ENCODE data around the gene TTC9.

TTC9 gene

DNA sequence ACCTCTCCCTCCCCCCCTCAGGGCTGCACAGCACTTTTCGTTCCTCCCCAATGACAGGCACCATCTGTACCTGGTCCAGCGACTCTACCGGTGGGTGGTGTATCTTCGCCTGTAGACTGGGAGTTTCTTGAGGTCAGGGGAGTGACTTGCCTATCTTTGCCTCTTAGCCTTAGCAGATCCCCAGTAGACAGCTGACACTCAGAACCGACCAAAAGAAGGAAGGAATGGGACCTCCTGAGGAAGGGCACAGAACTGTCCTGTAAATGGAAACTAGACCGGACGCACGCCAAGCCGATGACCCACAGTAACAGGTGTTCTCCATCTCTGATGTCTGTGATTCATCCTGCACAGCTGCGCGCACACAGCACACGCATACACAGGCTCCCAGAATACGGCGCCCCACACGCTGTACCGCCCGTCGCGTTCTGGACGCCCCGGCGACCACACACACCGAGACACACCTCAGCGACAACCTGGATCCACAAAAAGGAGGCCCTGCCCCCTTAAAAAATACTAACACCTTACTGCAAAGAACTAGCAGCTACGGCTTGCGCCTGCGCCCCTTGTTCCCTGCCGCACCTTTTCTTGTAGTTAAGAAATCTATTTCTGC lies 673 bp upstream of the TTC9 start:
- DNase-seq = peak; percentile 9
- no peak for TF ChIP-seq CTCF (IDR thresholded peaks at IDR 0.05; ENCODE audit: low read depth, low read length)
- no peaks in the 10 kb centered on the region for H3K9me3 ChIP-seq
- H3K4me3 ChIP-seq (ENCODE audit: low read depth, low read length) = peak overlapping the region; percentile 40
- H3K36me3 ChIP-seq = no peaks in the 10 kb centered on the region
- H3K27me3 ChIP-seq = peaks cover 74% of the 10 kb centered on the region
- no peaks in the 10 kb centered on the region for H3K4me1 ChIP-seq

- H3K27me3 ChIP-seq = peaks cover 75% of the 10 kb centered on the region
- peak; percentile 12 for DNase-seq
- no peak for TF ChIP-seq CTCF (IDR thresholded peaks at IDR 0.05; ENCODE audit: low read depth, low read length)
- H3K36me3 ChIP-seq = no peaks in the 10 kb centered on the region
- no peaks in the 10 kb centered on the region for H3K4me1 ChIP-seq
- H3K9me3 ChIP-seq = no peaks in the 10 kb centered on the region
- peak overlapping the region; percentile 31 for H3K4me3 ChIP-seq (ENCODE audit: low read depth, low read length)
Measured at GRCh38 chr14:70642303-70643235, 853 bp downstream of the TTC9 start.

- H3K4me3 ChIP-seq (ENCODE audit: low read depth, low read length) = no peak overlapping the region
- H3K36me3 ChIP-seq = no peaks in the 10 kb centered on the region
- no peak for TF ChIP-seq CTCF (IDR thresholded peaks at IDR 0.05; ENCODE audit: low read depth, low read length)
- DNase-seq = no peak
- no peaks in the 10 kb centered on the region for H3K4me1 ChIP-seq
- H3K9me3 ChIP-seq = no peaks in the 10 kb centered on the region
- H3K27me3 ChIP-seq = peaks cover 64% of the 10 kb centered on the region
Measured at GRCh38 chr14:70643967-70644366, 2.3 kb downstream of the TTC9 start.

- Histone ChIP-seq H3K4me1 (no peaks in the 10 kb centered on the region), H3K27me3 (peaks cover 49% of the 10 kb centered on the region), H3K9me3 (no peaks in the 10 kb centered on the region), H3K4me3 (ENCODE audit: low read depth, low read length) (no peak overlapping the region), H3K36me3 (no peaks in the 10 kb centered on the region)
- TF ChIP-seq CTCF (IDR thresholded peaks at IDR 0.05; ENCODE audit: low read depth, low read length) = no peak
- DNase-seq = no peak
Measured at GRCh38 chr14:70645892-70646291, 4.2 kb downstream of the TTC9 start.

- no peaks in the 10 kb centered on the region for H3K4me1 ChIP-seq
- no peaks in the 10 kb centered on the region for H3K9me3 ChIP-seq
- no peaks in the 10 kb centered on the region for H3K36me3 ChIP-seq
- no peak for TF ChIP-seq CTCF (IDR thresholded peaks at IDR 0.05; ENCODE audit: low read depth, low read length)
- H3K4me3 ChIP-seq (ENCODE audit: low read depth, low read length) = no peak overlapping the region
- H3K27me3 ChIP-seq = peaks cover 41% of the 10 kb centered on the region
- DNase-seq = no peak
Measured at GRCh38 chr14:70646705-70647104, 5.0 kb downstream of the TTC9 start.

GRCh38 chr14:70648346-70648745 lies 6.6 kb downstream of the TTC9 start:
- no peaks in the 10 kb centered on the region for H3K36me3 ChIP-seq
- DNase-seq = no peak
- H3K4me3 ChIP-seq (ENCODE audit: low read depth, low read length) = no peak overlapping the region
- no peak for TF ChIP-seq CTCF (IDR thresholded peaks at IDR 0.05; ENCODE audit: low read depth, low read length)
- no peaks in the 10 kb centered on the region for H3K4me1 ChIP-seq
- H3K27me3 ChIP-seq = peaks cover 25% of the 10 kb centered on the region
- H3K9me3 ChIP-seq = no peaks in the 10 kb centered on the region
